ENCODE measurements around the gene STN1. TPM values are rescaled to one million over a fixed set of nuclear protein-coding genes. Genes with fewer than 3 reads are reported as not detected.

The STN1 gene
- polyA plus RNA-seq, 1 donor, result 13.4 TPM

DNA sequence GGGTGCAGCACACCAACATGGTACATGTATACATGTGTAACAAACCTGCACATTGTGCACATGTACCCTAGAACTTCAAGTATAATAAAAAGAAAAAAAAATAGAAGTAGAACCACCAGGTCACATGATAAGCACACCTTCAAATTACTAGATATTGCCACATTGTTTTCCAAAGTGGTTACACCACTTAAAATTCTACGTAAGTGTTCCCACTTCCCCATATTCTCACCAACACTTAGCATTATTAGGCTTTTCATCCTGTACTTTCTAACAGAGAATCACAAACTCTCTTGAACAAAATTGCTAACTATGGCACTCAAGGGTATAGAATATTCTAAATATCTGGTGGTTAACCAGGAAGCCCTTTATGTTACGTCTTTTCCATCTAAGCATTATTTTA, 85.2 kb downstream of the STN1 start:
- Histone ChIP-seq H3K27ac (ENCODE audit: low read length) (no peak overlapping the region), H3K9me3 (ENCODE audit: control insufficient read depth, low read depth, low read length) (no peaks in the 10 kb centered on the region), H3K36me3 (ENCODE audit: control insufficient read depth, insufficient read depth, low read length) (no peaks in the 10 kb centered on the region), H3K27me3 (ENCODE audit: control insufficient read depth, insufficient read depth, low read length) (no peaks in the 10 kb centered on the region), H3K4me1 (ENCODE audit: control insufficient read depth, insufficient read depth, low read length) (peaks cover 65% of the 10 kb centered on the region), H3K4me3 (ENCODE audit: low read length) (no peak overlapping the region)
- no peak for DNase-seq
- 100% methylated on average over 1 of the region's 2 CpGs for WGBS (ENCODE audit: insufficient coverage, low lambda C conversion rate)

Other genes with a start within 250 kb of the STN1 start
- 32.0 TPM for gene SH3PXD2A, start 62.6 kb downstream of the STN1 start, polyA plus RNA-seq
- gene SLK, start 49.0 kb upstream of the STN1 start, polyA plus RNA-seq, result 34.0 TPM
- 8.8 TPM for gene COL17A1, start 167.7 kb upstream of the STN1 start, polyA plus RNA-seq
- gene SFR1, start 204.0 kb upstream of the STN1 start, polyA plus RNA-seq, result 9.3 TPM